Fibroblast of skin of left quadriceps (primary cell): ENCODE data around the gene IQGAP3.

Experiments used
- DNase-seq, 2 experiments: peaks; one replicate each; pipeline ENCODE4 v3.0.0-alpha.2; 2013; ENCODE audit warnings: low read depth in 2 of 2

The IQGAP3 gene

DNA sequence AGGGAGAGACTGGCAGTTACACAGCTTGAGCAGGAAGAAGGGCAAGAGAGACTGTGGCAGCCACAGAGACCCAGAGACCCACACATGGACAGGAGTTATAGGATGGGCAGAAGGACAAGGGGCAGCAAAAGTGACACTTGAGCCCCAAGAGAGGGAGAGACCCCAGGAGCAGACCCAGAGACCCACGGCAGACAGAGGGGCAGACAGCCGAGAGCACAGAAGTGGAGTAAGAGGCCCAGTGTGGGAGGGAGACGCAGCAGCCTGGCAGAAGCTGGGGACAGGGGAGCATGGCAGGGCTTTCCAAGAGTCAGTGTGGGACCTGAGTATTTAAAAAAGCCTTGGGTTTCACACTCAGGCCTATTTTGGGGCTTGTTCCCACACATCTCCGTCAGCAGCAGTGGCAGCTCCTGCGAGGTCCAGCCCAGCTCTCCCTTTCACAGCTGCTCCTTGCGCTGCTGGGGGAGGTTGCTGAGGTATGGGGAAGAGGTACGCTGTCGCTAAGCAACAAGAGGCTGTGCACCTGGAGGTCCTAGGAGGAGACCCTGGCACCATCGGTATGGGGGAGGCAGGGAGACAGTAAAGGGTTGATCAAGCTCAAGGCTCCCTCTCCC lies 62.8 kb downstream of the IQGAP3 start:
- no peak for DNase-seq

GRCh38 chr1:156508955-156509234 lies 63.5 kb downstream of the IQGAP3 start:
- DNase-seq: no peak

GRCh38 chr1:156508205-156508954 lies 64.0 kb downstream of the IQGAP3 start:
- no peak for DNase-seq

DNA sequence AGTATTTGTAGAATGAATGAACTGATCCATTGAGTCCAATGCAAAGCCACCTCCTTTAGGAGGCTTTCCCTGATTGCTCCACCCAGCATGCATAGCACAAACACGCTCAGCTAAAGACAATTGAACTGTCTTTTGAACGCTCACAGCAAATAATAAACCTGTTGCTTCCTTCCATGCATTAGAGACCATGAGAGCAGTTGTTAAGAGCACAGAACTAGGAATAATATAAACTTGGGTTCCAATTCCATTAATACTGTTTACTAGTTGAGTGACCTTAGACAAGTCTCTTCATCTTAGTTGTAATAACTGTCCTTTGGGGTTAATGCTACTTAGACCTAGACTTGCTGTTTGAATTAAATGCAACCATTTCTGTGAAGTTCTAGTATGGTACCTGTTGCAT lies 65.9 kb downstream of the IQGAP3 start:
- DNase-seq: no peak

DNA sequence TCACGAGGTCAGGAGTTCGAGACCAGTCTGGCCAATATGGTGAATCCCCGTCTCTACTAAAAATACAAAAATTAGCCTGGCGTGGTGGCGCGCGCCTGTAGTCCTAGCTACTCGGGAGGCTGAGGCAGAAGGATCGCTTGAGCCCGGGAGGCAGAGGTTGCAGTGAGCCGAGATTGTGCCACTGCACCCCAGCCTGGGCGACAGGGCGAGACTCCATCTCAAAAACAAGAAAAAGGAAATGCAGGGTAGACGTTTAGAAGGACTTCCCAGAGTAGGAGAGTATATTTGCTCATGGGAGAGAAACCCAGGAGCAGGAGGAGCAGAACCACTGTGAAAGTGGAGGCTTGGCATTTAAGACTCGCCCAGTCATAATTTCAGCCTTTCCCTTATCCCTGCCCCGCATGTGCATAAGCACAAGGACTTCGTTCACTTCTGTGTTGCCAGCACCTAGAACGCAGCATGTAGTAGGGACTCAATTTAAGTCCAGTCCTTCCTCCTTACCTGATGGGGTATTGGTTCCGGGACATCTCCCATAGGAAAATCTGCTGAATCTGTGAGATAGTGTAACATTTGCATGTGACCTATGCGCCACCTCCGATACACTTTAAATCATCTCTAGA lies 66.6 kb downstream of the IQGAP3 start:
- DNase-seq: no peak

GRCh38 chr1:156504821-156505678 lies 67.3 kb downstream of the IQGAP3 start:
- DNase-seq: peak; percentile 99

GRCh38 chr1:156504438-156504813 lies 67.9 kb downstream of the IQGAP3 start:
- no peak for DNase-seq

GRCh38 chr1:156503698-156504437 lies 68.5 kb downstream of the IQGAP3 start:
- DNase-seq: no peak

DNA sequence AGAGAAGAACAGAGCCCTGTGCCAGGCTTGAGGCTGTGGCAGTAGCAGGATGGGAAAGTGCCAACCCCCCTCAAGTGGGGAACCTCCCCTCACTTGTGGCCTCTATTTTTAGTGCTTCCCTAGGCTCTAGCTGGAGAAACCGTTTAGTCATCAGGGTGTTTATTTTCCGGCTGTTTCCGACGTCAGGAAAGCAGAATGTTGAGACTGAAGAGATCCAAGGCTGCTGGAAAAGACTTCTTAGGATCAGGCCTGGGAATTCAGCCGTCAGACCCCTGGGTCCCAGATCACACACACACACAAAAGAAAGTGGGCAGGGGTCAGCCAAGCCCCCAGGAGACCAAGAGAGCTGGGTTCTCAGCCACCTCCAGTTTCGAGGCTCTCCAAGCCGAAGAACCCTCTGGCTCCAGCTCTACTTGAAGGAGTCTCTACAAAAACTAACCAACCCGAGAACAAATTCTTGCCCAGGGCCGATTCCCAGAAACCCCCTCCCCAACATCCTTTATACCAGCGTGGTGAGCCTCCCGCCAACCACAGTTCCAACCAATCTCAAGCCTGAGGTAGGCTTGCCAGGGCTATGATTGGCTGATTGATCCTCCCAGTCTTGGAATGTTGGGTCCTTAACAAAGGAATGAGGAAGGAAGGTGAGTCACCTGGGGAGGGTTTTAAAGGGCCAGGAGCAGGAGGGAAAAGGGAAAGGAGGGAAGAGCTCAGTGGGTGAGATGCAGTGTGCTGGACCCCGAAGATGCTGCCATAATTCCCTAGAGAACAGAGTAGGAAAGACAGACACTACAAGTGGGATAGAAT lies 69.3 kb downstream of the IQGAP3 start:
- peak; percentile 86 to 88 for DNase-seq

GRCh38 chr1:156502391-156502893 lies 69.9 kb downstream of the IQGAP3 start:
- DNase-seq: no peak

GRCh38 chr1:156500793-156501506 lies 71.4 kb downstream of the IQGAP3 start:
- DNase-seq: peak; percentile 95 to 96

GRCh38 chr1:156500543-156500792 lies 71.9 kb downstream of the IQGAP3 start, which contains the start of gene MEF2D:
MEF2D (minus strand) TSS chr1:156500775; CDS start chr1:156483292, 17,483 bp downstream.
- no peak for DNase-seq

DNA sequence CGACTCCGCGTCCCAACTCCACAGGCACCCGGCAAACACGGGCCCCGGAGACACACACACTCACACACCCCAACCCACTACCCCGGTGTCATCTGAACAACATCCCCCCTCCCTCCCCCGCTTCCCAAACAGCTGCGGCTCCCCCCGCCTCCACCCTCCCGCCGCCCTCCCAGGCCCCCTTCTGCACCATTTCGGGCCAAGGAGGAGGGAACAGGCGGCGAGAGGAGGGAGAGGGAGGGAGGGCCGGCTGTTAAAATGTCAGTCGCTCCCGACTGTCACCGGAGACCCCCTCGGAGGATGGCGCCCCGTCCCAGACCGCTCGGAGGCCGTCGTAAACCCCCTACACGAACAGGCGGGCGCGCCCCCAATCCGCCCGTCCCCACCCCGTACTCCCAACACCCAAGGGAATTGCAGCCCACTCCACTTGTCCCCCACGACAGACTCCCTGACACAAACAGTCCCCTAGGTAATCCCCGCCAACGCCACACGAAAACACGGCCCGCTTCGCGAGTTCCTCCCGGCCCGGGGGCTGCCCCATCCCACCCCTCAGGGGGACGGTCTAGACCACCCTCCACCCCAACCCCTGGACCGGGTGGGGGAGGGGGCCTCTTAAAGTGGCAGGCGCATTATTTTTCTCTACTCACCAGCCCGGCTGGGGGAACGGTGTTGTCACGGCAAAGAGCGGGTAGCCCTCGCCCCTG lies 72.4 kb downstream of the IQGAP3 start:
- DNase-seq: no peak

GRCh38 chr1:156499194-156499841 lies 73.0 kb downstream of the IQGAP3 start:
- no peak for DNase-seq

DNA sequence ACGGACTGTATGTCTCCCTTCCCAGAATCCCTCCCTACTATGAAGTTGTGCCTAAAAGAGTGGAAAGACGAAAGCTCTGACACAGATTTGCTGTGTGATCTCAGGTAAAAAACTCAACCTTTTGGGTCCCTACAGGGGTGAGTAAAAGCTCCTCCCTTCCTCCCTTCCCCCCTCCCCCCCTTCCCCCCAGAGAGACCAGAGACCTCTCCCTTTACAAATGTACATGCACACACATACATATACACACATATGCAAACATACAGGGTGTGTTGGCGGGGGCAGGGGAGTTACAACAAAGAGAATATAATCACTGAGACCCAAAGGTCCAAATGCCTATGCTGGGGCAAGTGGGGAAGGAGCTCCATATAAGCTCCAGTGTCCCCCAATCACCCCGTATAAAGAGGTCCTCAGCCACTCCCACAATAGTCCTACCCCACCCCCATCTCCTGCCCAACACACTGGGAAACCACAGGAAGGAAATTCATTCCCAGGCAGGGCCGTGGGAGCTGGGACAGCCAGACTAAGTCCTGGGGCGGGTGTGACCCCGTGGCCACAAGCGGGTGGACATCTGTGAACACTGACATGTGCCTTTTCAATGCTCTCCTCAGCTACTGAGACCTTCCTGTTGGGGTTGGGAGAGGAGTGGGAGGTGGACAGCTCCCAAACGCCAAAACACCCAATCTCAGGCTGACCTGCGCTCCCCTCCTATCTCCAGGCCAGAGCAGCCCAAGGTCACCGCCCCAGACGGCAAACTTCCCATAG lies 73.8 kb downstream of the IQGAP3 start:
- DNase-seq: no peak

- DNase-seq: no peak
These were observed 74.5 kb downstream of the IQGAP3 start for GRCh38 chr1:156497743-156498431.

GRCh38 chr1:156497078-156497742 lies 75.2 kb downstream of the IQGAP3 start:
- DNase-seq: no peak
